OCI-LY3 (cell line): Measurements from ENCODE around the gene HNRNPDL.

Source experiments
- EZH2phosphoT487 ChIP-seq: fragments of 200-600 bp; shearing (Covaris generic); IDR thresholded peaks from 2 replicates; pipeline ENCODE4 v1.6.1; 2018; ENCODE audit warnings: antibody characterized with exemption, mixed run types, low read depth
- TF ChIP-seq, protein P1 (sequence below): fragments of 200-600, 300-600 bp; sonication (generic); IDR thresholded peaks from 2 replicates; pipeline ENCODE4 v1.5.1; 2014; ENCODE audit warnings: antibody characterized with exemption, low read length, low read depth

DNA sequence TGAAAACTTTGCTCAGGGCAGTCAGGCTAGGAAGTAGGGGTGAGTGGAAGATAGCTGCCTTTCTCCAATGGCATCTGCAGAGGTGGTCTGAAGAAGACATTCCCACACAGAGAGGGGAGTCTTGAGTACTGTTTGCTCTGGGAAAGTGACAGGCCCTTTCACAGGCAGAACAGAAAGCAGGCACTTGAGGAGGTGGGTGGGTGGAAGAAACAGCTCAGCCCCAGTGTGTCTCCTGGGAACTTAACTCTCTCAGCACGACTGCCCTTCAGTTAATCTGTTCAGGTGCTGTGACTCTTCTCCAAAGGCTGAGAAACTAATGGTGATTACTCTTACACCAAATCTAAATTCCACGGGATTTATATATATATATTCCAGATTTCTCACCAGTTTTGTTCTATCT, 28.5 kb upstream of the HNRNPDL start:
- TF ChIP-seq, protein P1, sequence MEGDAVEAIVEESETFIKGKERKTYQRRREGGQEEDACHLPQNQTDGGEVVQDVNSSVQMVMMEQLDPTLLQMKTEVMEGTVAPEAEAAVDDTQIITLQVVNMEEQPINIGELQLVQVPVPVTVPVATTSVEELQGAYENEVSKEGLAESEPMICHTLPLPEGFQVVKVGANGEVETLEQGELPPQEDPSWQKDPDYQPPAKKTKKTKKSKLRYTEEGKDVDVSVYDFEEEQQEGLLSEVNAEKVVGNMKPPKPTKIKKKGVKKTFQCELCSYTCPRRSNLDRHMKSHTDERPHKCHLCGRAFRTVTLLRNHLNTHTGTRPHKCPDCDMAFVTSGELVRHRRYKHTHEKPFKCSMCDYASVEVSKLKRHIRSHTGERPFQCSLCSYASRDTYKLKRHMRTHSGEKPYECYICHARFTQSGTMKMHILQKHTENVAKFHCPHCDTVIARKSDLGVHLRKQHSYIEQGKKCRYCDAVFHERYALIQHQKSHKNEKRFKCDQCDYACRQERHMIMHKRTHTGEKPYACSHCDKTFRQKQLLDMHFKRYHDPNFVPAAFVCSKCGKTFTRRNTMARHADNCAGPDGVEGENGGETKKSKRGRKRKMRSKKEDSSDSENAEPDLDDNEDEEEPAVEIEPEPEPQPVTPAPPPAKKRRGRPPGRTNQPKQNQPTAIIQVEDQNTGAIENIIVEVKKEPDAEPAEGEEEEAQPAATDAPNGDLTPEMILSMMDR: no peak
- no peak for TF ChIP-seq EZH2phosphoT487
